Stimulated activated CD8-positive, alpha-beta memory T cell treated with anti-CD3 and anti-CD28 coated beads, Interleukin-15, amount 100 ng/mL, for 1 hour (primary cell): Measurements from ENCODE around the gene GHRL.

ENCODE experiments used
- DNase-seq: peaks from one replicate; pipeline ENCODE4 v3.0.0-alpha.2; 2020; ENCODE audit warnings: low read depth

Gene GHRL

DNA sequence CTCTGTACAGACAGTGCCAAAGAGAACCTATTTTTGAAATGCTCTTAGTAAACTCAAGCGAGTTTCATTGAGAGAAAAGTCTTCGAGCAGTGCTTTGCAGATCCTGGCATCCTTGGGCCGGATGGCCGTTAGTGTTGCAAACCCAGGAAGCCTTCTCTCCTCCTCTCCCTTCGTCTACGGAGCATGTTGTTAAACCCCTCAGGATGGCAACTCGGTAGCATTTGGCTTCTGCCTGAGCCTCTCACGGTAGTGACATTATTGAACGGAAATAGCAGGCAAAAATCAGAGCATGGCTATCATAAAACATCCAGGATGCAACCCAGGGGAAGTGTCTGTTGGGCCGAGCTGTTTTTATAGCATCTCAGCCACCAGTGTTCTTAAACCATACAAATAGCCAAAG lies 34.8 kb upstream of the GHRL start:
- no peak for DNase-seq

DNA sequence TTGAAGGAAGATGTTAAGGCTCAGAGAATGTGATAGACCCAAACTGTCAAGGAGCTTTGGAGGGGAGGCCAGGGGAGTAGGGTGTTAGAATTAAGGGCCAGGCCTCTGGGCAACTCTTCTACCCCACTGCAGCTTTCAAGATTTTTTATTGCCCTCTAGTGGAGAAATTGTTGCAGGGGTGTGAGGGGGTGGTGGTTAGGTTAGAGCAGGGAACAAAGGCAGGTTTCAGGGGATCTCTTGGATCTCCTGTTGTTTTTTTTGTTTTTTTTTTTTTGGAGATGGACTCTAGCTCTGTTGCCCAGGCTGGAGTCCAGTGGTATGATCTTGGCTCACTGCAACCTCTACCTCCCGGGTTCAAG lies 29.6 kb upstream of the GHRL start:
- no peak for DNase-seq

DNA sequence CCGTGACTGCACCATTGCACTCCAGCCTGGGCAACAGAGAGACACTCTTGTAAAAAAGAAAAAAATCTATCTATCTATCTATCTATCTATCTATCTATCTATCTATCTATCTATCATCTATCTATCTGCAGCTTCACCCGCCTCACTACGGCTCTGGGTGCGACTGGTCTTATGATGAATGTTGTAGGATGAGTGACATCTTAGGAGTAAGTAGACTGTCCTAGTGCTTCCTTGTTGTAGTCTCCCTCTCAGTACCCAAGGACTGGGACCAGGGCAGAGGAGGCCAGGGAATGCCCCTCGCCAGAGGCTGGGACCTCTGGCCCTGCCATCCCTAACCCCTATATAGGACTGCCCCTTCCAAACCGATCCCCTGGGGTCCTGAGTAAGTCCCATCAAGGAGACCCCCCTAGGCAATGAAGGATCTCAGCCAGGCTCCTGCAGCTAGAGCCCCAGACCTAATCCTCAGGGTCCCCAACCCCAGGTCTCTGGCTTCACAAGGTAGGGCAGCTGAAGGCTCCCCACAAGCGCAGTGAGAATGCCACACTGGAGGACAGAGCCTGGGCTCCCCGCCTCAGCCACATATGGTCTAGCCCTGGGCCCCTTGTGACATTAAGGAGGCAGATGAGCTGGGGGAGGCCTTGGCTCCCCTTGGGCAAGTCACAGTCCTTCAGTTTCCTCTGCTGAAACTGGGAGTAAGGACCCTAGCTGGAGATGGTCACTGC lies 29.0 kb upstream of the GHRL start:
- no peak for DNase-seq

DNA sequence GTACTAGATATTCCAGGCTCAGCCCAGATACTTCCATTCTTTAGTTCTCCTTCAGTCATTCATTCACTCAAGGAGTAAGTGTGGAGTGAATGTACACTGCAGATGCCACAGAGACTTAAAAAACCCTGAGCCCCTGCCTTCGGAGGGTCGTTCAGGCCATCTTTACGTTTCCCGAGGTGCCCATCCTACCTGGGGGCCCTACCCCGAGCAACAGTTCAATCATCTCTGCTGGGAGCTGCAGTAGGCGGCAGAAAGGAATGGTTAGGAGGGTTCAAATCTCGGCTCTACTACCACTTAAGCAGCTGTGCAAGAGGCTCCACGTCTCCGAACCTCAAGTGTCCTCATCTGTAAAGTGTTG lies 27.6 kb upstream of the GHRL start:
- no peak for DNase-seq

DNA sequence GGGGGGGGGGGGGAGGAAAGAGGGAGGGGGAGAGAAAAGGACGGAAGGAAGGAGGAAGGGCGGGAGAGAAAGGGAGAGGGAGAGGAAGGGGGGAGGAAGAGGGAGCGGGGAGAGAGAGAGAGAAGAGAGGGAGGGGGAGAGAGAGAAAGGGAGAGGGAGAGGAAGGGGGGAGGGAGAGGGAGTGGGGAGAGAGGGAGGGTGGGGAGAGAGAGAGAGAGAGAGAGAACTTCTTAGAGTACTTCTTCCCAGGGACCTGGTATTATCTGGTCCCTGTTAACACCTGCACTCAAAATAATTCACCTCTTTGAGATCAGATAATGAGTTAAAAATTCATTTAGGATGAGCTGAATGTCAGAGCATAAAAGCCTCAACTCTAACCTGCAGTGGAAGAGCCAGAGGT lies 27.1 kb upstream of the GHRL start:
- no peak for DNase-seq

DNA sequence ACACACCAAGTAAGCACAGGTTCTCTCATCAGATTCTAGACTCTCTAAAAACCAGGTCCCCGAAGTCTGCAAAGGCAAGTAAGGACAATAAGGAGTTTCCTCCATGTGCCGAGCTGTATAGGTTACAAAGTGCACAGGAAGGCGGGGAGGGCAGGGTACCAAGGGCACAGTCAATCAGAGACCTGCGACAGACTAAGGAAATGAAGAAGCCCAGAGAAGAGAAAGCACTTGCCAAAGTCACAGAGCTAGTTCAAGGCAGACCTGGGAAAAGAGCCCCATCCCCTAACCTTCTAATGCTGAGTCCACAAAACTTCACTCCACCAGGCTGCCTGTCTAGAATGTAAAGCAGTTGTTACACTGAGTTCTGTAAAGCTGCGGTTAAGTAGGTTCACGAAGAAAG lies 26.5 kb upstream of the GHRL start:
- no peak for DNase-seq

DNA sequence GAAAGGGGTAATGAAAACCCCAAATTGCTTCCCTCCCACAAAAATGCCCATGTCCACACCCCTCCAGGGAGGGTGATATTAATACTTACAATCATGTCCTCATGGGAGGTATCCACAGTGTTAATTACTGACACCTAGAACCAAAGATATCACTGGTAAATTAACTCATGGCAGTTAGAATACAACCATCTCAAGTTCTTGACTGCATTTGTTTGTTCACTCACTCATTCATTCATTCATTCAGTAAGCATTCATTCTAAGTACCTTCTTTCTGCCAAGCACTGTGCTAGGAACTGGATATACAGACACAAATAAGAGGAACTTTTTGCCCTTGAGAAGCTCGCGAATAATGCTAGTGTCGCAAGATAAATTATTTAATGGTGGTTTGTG lies 25.2 kb upstream of the GHRL start:
- no peak for DNase-seq

DNA sequence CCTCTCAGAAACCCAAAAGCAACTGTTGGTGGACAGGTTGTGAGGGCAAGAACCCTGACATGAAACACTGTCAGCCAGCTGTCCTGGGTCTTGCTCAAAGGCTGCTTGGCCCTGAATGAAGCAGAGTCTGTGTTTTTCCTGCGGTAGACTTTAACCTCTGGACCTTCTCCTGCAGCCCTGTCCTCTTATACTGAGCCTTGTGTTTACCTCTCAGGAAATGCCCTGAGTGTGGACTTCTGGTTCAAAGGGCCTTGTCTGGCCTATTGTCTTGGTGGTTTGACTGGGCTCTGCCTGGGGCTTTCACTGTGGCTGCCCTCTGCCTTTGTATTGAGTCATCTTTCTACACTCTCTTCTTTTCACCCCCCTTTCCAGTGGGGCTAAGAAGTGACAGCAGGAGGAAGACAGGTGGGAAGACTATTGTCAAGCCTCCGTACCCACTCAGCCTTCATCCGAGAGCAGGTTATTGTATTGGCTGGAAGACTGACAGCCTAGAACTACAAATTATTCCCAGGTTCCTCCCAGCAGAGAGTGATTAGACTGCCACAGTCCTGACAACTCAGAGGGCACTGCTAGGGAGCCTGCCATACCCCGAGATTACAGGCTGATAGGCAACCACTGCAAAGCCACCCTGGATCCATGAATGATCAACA lies 24.7 kb upstream of the GHRL start:
- no peak for DNase-seq

DNA sequence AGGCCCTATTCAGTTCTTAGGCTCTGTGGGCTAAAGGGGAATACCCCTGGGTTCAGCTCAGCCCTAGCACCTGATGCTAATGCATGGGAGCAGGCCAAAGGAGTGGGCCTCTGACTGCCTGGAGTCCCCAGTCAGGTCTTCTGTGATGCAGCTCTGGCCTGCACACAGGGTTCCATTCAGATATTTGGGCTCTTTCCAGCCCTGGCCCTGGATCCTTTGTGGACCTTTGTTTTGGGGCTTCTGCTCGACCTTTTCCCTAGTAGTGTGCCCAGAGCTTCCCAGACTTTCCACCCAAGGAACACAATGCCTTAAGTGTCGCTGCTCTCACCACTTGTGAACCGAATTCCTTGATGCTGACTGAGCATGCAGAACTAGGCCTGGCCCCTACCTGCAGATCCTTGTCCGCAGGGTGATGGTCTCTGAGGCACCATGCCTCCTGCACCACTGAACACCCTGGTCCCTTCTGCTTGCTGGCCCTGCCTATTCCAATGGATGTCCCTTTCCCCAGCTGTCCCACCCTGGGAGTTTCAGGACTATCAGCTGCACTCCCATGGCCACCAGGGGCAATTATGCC lies 23.1 kb upstream of the GHRL start:
- no peak for DNase-seq

DNA sequence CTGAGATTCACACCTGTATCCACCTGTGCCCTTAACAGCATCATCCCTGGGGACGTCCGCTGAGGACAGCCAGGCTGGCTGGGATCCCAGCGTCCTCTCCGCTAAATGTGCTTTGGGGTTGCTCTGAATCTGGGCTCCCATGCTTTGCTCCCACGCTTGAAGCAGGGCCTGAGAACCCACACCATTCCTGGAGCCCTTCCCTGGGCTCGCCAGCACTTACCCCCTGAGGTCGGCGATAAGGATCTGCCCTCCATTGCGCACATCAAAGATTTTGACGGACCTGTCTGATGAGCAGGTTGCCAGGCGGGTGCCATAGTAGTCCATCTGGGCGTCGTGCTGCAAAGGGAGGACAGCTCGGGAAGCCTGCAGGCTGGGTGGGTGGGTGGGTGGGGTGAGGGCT lies 22.4 kb upstream of the GHRL start:
- DNase-seq, result no peak

DNA sequence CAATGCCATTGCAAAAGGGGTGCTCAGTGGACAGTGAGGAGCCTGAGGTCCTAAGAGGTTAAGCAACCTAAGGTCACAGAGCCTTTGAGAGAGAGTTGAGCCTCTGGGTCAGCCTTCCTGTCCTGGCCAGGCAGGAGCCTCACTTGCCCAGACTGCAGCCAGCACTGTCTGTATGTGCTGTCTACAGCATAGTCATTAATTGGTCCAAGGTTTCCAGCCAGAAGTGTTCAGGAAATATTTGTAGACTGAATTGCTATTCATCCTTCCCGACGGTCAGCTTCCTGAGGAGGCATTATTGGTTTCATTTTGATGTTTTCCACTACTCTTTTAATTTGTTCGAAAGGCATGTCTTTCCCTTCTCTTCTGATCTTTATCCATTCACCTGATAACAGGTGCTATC lies 20.1 kb upstream of the GHRL start:
- DNase-seq, result no peak

DNA sequence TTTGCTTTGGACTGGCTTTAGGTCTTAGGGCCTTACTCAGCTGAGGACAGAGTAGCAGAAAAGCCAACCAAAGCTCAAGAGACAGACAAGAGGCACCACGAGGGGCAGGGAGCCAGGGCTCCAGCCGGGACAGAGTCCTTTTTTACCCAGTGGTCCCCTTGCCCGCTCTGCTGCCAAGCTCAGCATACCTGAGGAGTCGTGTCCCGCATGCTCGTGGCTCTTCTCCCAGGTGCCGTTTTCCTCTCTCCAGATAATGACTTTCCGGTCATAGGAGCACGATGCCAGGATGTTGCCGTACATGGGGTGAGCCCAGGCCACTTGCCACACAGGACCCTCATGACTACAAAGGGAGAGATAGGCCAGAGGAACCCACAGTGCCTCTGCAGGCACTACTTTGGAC lies 19.6 kb upstream of the GHRL start:
- DNase-seq, result no peak

DNA sequence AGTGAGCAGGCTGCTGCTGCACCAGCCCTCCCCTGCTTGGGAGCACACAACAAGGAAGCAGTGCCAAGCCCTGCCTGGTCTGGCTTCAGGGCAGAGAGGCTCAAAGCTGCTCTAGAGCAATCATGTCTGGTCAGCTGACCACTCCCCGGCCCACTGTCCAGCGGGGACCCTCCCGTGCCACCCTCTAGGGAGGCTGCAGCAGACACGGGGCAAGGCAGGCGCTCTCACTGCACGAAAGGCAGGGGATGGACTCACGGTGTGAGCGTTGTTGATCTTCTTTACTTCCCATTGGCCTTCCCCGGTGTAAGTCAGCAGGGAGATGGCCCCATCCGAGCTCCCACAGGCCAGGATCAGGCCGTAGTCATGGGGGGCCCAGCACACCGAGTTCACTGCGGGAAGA lies 19.0 kb upstream of the GHRL start:
- DNase-seq, result no peak

DNA sequence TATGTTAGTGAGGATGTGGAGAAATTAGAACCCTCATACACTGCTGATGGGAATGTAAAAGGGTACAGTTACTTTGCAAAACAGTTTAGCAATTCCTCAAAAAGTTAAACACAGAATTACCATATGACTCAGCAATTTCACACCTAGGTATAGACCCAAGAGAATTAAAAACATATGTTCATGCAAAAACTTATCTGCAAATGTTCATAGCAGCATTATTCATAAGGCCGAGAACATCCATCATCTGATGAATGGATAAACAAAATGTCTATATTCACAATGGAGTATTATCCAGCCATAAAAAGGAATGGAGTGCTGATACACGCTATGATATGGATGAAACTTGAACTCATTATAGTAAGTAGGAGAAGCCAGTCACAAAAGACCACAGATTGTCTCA lies 17.8 kb upstream of the GHRL start:
- DNase-seq, result no peak

DNA sequence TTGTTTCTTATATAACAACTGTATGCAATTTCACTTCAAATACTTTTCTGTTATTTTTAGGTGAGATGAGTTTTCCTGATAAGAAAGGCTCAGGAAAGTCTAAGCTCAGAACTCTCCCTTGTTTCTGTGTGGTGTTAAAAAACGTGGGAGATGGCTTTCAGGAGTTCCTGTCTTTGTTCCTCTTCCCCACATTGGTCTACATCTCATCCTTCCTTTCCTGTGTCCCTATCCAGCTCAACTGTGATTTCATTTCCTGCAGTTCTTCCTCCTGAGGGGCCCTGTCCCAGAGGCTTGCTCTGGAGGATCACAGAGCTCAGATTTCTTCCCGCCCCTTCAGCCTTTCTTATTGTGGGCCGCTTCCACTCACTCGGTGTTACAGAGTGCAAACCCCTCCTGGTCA lies 17.0 kb upstream of the GHRL start:
- no peak for DNase-seq

DNA sequence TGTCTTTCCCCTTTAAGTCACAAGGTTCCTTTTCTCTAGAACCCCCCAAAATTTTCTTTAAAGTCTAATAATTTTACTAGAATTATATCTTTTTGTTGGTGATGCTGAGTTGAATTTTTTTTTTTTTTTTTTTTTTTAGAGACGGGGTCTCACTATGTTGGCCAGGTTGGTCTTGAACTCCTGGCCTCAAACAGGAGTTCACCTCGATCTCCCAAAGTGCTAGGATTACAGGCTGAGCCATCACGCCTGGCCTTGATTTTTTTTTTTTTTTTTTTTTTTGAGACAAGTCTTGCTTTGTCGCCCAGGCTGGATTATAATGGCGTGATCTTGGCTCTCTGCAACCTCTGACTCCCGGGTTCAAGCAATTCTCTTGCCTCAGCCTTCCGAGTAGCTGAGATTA lies 15.9 kb upstream of the GHRL start:
- no peak for DNase-seq

DNA sequence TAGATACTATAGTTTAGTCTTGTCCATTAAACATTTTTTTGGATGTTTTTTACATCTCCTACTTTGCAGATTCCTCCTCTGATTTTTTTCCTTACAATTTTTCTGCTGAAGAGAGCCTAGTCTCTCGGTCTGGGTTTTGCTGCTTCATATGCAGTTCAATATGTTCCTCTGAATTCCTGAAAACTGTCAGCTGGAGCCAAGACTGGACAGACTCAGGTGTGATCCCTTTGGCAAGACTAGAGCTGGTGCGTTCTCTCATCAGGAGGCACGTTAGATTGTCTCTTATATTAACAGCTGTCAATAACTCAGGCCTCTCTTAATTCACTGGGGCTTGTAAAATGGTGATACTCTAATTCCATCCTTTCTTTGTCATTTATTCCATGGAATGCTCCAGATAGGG lies 13.4 kb upstream of the GHRL start:
- DNase-seq, result no peak

DNA sequence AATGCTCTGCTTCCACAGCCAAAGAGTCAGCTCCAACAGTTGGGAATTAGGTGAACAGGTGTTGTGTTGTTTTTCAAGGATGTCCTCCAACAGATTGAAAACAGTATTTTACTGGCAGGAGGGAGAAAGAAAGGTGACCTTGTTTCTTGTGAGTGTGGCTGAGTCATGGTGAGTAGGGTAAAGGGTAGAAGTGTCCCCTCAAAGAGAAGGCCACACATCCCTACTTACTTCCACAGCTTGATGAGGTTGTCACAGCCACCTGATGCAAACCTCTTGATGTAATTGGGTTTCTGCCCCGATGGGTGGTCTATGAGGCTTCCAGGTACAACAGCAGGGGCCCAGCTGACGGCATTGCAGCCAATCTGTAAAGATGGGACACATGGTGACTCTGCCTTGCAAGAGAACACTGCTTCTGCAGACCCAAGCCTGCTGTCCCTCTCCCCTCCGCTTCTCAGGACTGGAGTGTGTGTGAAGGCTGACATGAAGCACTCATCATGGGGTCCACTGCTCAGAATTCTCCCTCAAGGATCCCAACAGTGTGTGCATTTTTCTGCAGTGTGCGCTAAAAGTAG lies 12.7 kb upstream of the GHRL start:
- DNase-seq, result no peak

DNA sequence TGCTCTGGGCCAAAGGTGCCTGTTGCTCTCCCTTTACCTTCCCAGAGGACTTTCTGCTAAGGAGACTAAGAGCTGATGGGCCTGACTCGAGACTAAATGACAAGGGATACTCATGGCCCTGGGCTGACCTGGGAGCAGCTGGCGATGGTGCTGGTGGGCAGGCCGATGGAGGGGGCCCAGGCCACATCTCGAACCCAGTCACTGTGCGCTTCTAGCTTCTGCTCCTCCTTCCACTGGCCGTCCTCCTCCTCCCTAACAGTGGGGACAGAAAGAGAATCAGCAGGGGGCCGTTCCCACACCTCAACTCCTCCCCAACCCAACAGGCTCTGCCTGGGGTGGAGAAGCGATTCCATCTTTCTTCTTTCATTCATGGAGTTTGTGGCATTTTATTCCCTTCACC lies 12.2 kb upstream of the GHRL start:
- DNase-seq, result no peak

DNA sequence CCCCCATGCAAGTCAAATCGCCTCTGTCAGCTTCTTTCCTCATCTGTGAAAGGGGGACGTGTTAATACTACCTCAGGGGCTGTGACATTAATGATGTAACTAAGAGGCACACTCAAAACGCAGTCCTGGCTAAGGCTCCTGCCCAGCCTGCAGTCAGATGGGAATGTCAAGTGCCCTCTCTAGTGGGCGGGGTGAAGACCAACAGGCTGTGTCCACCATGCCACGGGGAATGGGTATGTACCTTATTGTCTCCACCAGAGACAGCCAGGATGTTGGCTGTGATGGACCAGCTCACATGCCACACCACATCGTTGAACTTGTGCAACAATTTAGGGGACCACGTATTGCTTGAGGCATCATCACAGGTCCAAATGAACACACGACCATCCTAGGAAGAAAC lies 11.0 kb upstream of the GHRL start:
- DNase-seq, result no peak

DNA sequence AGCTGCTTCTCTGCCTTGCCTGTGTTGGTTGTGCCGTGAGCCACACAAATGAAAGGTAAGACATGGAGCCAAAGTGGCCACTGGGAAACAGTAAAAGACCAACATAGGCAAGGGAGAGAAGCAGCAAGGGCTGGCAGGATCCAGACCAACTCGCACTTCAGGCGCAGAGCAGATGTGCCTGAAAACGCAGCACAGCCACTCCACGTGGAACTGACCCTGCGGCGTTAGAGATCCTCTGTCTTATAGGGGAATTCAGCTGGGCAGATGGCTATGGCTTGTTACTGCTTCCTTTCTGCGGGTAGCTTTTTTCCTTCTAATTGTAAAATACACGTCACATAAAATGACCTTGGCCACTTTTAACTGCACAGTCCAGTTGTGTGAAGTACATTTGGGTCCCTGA lies 10.4 kb upstream of the GHRL start:
- no peak for DNase-seq

DNA sequence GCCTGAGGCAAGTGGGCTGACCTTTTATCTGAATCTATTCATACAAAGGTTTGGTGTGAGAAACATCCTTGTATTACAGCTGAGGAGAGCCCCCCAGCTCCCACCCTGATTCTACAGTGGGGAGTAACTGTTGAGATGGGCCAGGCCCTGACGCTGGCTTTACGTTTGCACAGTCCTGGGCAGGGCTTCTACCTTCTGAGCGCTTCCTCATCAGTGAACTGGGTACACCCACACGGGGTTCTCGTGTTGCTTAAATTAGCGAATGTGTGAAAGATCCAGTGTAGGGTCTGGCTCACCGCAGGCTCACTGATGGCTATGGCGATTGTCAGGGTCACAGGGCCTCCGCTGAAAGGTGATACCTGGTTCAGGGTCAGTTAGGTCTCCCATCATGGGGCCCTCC lies 7.3 kb upstream of the GHRL start:
- DNase-seq, result no peak

DNA sequence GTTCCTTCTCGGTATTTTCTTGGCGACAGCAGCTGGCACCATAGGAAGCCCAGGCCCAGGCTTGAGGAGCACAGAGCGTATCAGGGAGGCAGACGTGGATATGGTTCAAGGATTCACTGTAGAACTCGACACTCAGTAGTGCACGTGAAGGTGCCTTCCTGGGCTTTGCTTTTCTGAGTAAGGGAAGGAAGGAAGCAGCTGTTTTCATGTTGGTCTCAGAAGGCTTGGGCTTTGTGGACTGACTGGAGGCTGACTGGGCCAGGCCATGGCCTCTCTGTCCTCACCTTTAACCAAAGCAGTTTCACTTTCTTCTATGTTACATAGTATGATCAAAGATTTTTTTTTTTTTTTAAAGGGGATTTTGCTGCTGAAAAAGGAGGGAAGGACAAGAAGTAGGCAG lies 6.9 kb upstream of the GHRL start:
- no peak for DNase-seq

DNA sequence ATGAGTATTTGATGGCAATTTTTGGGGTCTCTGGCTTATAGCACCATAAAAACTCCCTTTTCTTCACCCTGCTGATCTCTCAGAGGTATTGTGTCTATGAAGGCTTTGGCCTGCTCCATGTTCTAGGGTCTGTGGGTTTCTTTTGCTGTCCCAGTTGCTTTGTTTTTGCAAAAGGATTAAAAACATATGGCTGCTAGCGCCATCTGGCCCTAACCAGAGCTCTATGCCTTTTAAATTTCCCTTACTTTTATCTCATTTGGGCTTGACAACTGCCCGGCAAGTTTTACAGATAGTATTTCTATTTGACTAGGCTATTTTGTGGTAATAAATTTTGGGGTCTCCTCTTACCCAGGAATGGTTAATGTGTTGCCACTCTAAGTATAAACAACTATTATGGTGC lies 6.4 kb upstream of the GHRL start:
- DNase-seq, result no peak
